GM23338 (cell line): Measurements from ENCODE around the gene TAPBPL. TPM values are rescaled to one million over a fixed set of nuclear protein-coding genes. Genes with fewer than 3 reads are reported as not detected.

Experiments
- ATAC-seq: fragments of 200-7000 bp; cut with Tn5 transposase; 3 replicates; pipeline ENCODE4 v1.9.1; 2020
- DNase-seq: peaks from one replicate; pipeline ENCODE4 v3.0.0-alpha.2; 2015; ENCODE audit warnings: low spot score
- H2AFZ ChIP-seq: fragments of 200-600 bp; sonication (generic); 2 replicates; pipeline ENCODE4 v1.8.0; 2016; ENCODE audit warnings: antibody characterized with exemption, mild to moderate bottlenecking, moderate library complexity
- H3F3A ChIP-seq: fragments of 200-600 bp; sonication (generic); replicated peaks from 2 replicates; pipeline ENCODE4 v1.8.0; 2017; ENCODE audit warnings: antibody characterized with exemption, mixed run types, low read depth
- H3K27ac ChIP-seq: fragments of 200-600 bp; sonication (generic); 2 replicates; pipeline ENCODE4 v1.6.1; 2016; ENCODE audit warnings: low read depth
- H3K27me3 ChIP-seq: fragments of 200-600 bp; sonication (generic); 2 replicates; pipeline ENCODE4 v1.8.0; 2016; ENCODE audit warnings: mild to moderate bottlenecking, mixed run types, moderate library complexity; ENCODE audit not compliant: insufficient read depth
- H3K36me3 ChIP-seq: fragments of 200-600 bp; sonication (generic); 2 replicates; pipeline ENCODE4 v1.8.0; 2016; ENCODE audit warnings: mild to moderate bottlenecking; ENCODE audit not compliant: insufficient read depth
- H3K4me1 ChIP-seq: fragments of 200-600 bp; sonication (generic); 2 replicates; pipeline ENCODE4 v1.8.0; 2016; ENCODE audit warnings: mild to moderate bottlenecking, moderate library complexity; ENCODE audit not compliant: insufficient read depth
- H3K4me2 ChIP-seq: fragments of 200-600 bp; sonication (generic); 2 replicates; pipeline ENCODE4 v1.7.1; 2017; ENCODE audit warnings: mixed run types
- H3K4me3 ChIP-seq: fragments of 200-600 bp; sonication (generic); 2 replicates; pipeline ENCODE4 v1.6.1; 2016; ENCODE audit warnings: mixed run types
- H3K79me2 ChIP-seq: fragments of 200-600 bp; sonication (generic); replicated peaks from 2 replicates; pipeline ENCODE4 v1.8.0; 2017; ENCODE audit warnings: mild to moderate bottlenecking; ENCODE audit not compliant: insufficient read depth
- H3K9me2 ChIP-seq: fragments of 200-600 bp; sonication (generic); 2 replicates; pipeline ENCODE4 v1.8.0; 2017; ENCODE audit not compliant: insufficient read depth
- H4K20me1 ChIP-seq: fragments of 200-600 bp; sonication (generic); replicated peaks from 2 replicates; pipeline ENCODE4 v1.8.0; 2017; ENCODE audit warnings: mild to moderate bottlenecking; ENCODE audit not compliant: insufficient read depth
- H3K27ac Mint-ChIP-seq: 2 replicates; pipeline ENCODE4 v1.8.0; 2020; ENCODE audit warnings: inconsistent platforms, mild to moderate bottlenecking, moderate library complexity, mixed read lengths
- H3K27me3 Mint-ChIP-seq: 3 replicates; pipeline ENCODE4 v1.8.0; 2022; ENCODE audit warnings: low read depth, mild to moderate bottlenecking, moderate library complexity, mixed read lengths, inconsistent platforms; ENCODE audit not compliant: insufficient read depth, poor library complexity
- H3K36me3 Mint-ChIP-seq: 3 replicates; pipeline ENCODE4 v1.8.0; 2021; ENCODE audit warnings: low read depth, mild to moderate bottlenecking, inconsistent platforms, moderate library complexity, mixed read lengths
- H3K4me1 Mint-ChIP-seq: 3 replicates; pipeline ENCODE4 v1.8.0; 2020; ENCODE audit warnings: mild to moderate bottlenecking, inconsistent platforms, mixed read lengths
- H3K4me3 Mint-ChIP-seq: 3 replicates; pipeline ENCODE4 v1.8.0; 2021; ENCODE audit warnings: moderate library complexity, mild to moderate bottlenecking, inconsistent platforms, mixed read lengths
- H3K9me3 Mint-ChIP-seq: 3 replicates; pipeline ENCODE4 v1.8.0; 2020; ENCODE audit warnings: moderate library complexity, mild to moderate bottlenecking, inconsistent platforms, mixed read lengths
- ETS1 ChIP-seq: IDR thresholded peaks from 2 replicates; pipeline ENCODE4 v1.6.1; 2016; ENCODE audit warnings: antibody characterized with exemption
- EZH2phosphoT487 ChIP-seq: fragments of 200-600 bp; sonication (generic); IDR thresholded peaks from one replicate; pipeline ENCODE4 v1.8.1; 2018; ENCODE audit warnings: antibody characterized with exemption; ENCODE audit not compliant: unreplicated experiment
- NANOG ChIP-seq: IDR thresholded peaks from 2 replicates; pipeline ENCODE4 v1.6.1; 2016; ENCODE audit warnings: antibody characterized with exemption, borderline replicate concordance
- ZNF462 ChIP-seq: fragments of 250-450 bp; sonication (Bioruptor Pico); IDR thresholded peaks from 2 replicates; pipeline ENCODE4 v1.5.0; 2020; ENCODE audit warnings: mild to moderate bottlenecking, moderate library complexity
- polyA plus RNA-seq: library from polyadenylated mRNA; unstranded; fragments of >200 nt; fragmentation: Nextera tagmentation; extraction: Ambion mirVana; gene quantifications from 2 replicates; pipeline ENCODE4 v1.2.1, GENCODE V29; 2016
- total RNA-seq: library from RNA; depleted of rRNA; stranded (reverse); fragments of >200 nt; shearing (Covaris generic); gene quantifications from 2 replicates; pipeline ENCODE4 v1.2.3, GENCODE V29; 2014
- TF ChIP-seq, protein P1 (sequence below), 2 experiments: fragments of 200-600 bp in 1 of 2; sonication (generic) in 1 of 2; conservative IDR thresholded peaks; 2 replicates each; pipeline versions ENCODE4 v1.5.1 to v1.6.1; 2016 to 2017; ENCODE audit warnings: antibody characterized with exemption in 2 of 2, low read depth in 2 of 2, mild to moderate bottlenecking in 2 of 2, moderate library complexity in 1 of 2

Gene TAPBPL
- total and polyA plus RNA-seq, 2 experiments from 2014 or later, result 0.59 to 0.65 TPM

DNA sequence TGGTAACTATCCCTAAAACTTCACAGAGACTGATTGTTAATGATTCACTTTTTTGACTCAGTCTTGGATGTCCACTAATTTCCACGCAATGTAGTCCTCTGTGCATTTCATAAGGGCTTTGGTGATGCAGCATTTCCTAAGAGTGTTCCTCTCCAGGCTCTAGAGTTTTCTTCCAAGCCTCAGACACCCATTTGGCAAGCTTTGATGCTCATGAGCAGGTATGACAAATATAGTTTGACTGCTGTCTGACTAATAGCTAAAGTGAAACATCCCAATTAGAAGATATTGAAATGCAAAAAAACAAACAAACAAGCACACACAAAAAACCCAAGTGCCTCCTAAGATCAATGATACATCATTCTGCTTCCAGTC lies 20.1 kb downstream of the TAPBPL start (continued):
- TF ChIP-seq ETS1 (no peak), ZNF462 (CRISPR knock-in tag) (no peak)
- TF ChIP-seq, protein P1, sequence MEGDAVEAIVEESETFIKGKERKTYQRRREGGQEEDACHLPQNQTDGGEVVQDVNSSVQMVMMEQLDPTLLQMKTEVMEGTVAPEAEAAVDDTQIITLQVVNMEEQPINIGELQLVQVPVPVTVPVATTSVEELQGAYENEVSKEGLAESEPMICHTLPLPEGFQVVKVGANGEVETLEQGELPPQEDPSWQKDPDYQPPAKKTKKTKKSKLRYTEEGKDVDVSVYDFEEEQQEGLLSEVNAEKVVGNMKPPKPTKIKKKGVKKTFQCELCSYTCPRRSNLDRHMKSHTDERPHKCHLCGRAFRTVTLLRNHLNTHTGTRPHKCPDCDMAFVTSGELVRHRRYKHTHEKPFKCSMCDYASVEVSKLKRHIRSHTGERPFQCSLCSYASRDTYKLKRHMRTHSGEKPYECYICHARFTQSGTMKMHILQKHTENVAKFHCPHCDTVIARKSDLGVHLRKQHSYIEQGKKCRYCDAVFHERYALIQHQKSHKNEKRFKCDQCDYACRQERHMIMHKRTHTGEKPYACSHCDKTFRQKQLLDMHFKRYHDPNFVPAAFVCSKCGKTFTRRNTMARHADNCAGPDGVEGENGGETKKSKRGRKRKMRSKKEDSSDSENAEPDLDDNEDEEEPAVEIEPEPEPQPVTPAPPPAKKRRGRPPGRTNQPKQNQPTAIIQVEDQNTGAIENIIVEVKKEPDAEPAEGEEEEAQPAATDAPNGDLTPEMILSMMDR (conservative IDR thresholded peaks at IDR 0.05; ENCODE audit: low read depth in 2 of 2), result no peak

GRCh38 chr12:6472491-6472890 lies 20.6 kb downstream of the TAPBPL start:
- peaks cover 16% of the 10 kb centered on the region for H3K4me1 Mint-ChIP-seq
- peaks cover 11% of the 10 kb centered on the region for H3K36me3 Mint-ChIP-seq
- TF ChIP-seq EZH2phosphoT487, result no peak
- no peak for TF ChIP-seq ETS1
- no peak for TF ChIP-seq NANOG
- TF ChIP-seq, protein P1 (conservative IDR thresholded peaks at IDR 0.05; ENCODE audit: low read depth in 2 of 2), result no peak

More at GRCh38 chr12:6472491-6472890, 20.6 kb downstream of the TAPBPL start:
- Histone ChIP-seq H3K4me3 (no peak overlapping the region), H3K27me3 (no peaks in the 10 kb centered on the region), H2AFZ (no peak overlapping the region), H3K79me2 (peaks cover 22% of the 10 kb centered on the region), H3K4me1 (peaks cover 14% of the 10 kb centered on the region), H4K20me1 (peaks cover 8% of the 10 kb centered on the region), H3K27ac (no peak overlapping the region), H3K36me3 (no peaks in the 10 kb centered on the region), H3K4me2 (no peak overlapping the region), H3F3A (peaks cover 13% of the 10 kb centered on the region), H3K9me2 (peaks cover 5% of the 10 kb centered on the region; the same call in 1 of the 2 replicates)
- ATAC-seq (no peak), DNase-seq (no peak)
- peaks cover 23% of the 10 kb centered on the region for H3K9me3 Mint-ChIP-seq
- no peak overlapping the region for H3K27ac Mint-ChIP-seq
- peaks cover 5% of the 10 kb centered on the region for H3K27me3 Mint-ChIP-seq
- H3K4me3 Mint-ChIP-seq, result no peak overlapping the region; the same call in 2 of the 3 replicates
